Measurements from ENCODE around the gene SPRED2. TPM values are rescaled to one million over a fixed set of nuclear protein-coding genes. Genes with fewer than 3 reads are reported as not detected.

The SPRED2 gene
- total RNA-seq, 1 donor from 2014 or later = 43.9 TPM

GRCh38 chr2:65357959-65358294, 74.5 kb downstream of the SPRED2 start:
- TF ChIP-seq CTCF (IDR thresholded peaks at IDR 0.05) = no peak
- no peak for DNase-seq
- intact Hi-C loops (cut with DNase I) = no loop called here
- no peak for ATAC-seq
- Histone ChIP-seq H3K36me3 (no peaks in the 10 kb centered on the region), H3K4me3 (no peak overlapping the region), H3K27ac (no peak overlapping the region), H3K9me3 (no peaks in the 10 kb centered on the region), H3K27me3 (ENCODE audit: low read depth) (no peaks in the 10 kb centered on the region), H3K4me1 (peaks cover 38% of the 10 kb centered on the region)

GRCh38 chr2:65357095-65357958, 75.1 kb downstream of the SPRED2 start:
- no peak for TF ChIP-seq CTCF (IDR thresholded peaks at IDR 0.05)
- DNase-seq (no peak), ATAC-seq (no peak)
- Histone ChIP-seq H3K27ac (no peak overlapping the region), H3K9me3 (no peaks in the 10 kb centered on the region), H3K4me3 (no peak overlapping the region), H3K27me3 (ENCODE audit: low read depth) (no peaks in the 10 kb centered on the region), H3K36me3 (no peaks in the 10 kb centered on the region), H3K4me1 (peaks cover 44% of the 10 kb centered on the region)
- intact Hi-C loops (cut with DNase I) = no loop called here

DNA sequence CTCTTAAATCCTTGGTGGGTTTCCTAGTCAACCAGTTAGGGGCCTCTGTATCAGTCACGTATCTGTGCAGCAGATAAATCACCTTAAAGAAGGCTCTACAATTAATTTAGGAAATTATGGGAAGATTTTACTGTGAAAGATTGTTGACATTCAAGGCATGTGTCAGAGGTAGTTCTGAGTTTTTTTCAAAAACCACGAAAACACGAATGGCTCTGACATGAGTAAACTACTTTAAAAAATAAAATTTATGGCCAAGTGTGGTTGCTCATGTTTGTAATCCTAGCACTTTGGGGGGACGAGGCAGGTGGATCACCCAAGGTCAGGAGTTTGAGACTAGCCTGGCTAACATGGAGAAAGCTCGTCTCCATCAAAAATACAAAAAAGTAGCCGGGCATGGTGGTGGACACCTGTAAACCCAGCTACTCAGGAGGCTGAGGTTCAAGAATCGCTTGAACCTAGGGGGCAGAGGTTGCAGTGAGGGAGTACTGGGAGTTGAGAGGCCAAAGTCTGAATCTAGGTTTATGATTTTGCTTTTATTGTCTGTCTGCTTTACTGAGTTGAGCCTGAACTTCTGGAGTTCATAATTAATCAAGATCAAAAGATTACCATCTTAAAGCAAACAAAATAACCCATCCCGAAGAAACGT, 77.1 kb downstream of the SPRED2 start:
- Histone ChIP-seq H3K9me3 (no peaks in the 10 kb centered on the region), H3K27ac (no peak overlapping the region), H3K4me1 (peaks cover 55% of the 10 kb centered on the region), H3K27me3 (ENCODE audit: low read depth) (no peaks in the 10 kb centered on the region), H3K4me3 (no peak overlapping the region), H3K36me3 (no peaks in the 10 kb centered on the region)
- ATAC-seq (no peak), DNase-seq (no peak)
- no peak for TF ChIP-seq CTCF (IDR thresholded peaks at IDR 0.05)
- intact Hi-C loops (cut with DNase I) = no loop called here

DNA sequence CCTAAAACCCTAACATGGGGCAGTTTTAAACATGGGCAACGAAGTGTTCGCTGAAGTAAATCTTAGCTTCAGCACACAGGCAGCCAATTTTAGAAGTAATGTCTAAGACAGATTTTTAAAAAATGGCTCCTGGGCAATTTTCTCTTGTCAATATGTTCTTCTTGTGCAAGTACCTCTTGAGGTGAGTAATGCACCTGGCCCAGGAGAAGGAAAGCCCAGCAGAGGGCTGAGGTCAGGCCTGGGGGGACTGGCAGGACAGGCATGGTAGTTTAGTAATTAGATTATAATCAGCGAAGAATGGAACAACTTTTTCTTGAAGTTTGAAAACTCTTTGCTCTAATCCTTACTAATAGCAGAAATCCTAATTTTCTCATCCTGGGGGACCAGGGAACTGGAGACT, 77.6 kb downstream of the SPRED2 start:
- ATAC-seq = peak in 1 of 2 donors; percentile 66
- H3K4me3 ChIP-seq = no peak overlapping the region

DNA sequence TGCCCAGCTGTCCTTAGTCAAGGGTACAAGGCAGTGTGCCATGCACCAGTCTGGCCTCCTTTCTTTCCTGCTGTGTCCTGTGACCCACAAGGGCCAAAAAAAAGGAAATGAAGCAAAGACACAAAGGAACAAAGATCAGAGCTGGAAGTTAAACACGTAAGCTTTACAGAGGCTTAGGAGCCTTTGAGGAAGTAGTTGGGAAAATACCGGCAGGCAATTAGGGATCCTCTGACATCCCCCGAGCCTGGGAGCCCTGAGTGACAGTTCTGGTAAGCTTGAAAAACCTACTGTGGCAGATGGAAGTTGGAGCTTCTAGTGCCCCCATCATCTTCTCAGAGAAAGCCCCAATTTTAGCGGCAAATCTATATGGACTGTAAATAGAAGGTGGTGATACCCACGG, 78.5 kb downstream of the SPRED2 start:
- no peak overlapping the region for H3K27ac ChIP-seq
- ATAC-seq (peak in 1 of 2 donors; percentile 31), DNase-seq (no peak)
- TF ChIP-seq CTCF (IDR thresholded peaks at IDR 0.05) = no peak
- H3K36me3 ChIP-seq = no peaks in the 10 kb centered on the region
- H3K27me3 ChIP-seq (ENCODE audit: low read depth) = no peaks in the 10 kb centered on the region
- peaks cover 63% of the 10 kb centered on the region for H3K4me1 ChIP-seq
- no peaks in the 10 kb centered on the region for H3K9me3 ChIP-seq
- no peak overlapping the region for H3K4me3 ChIP-seq
- intact Hi-C loops (cut with DNase I) = no loop called here

More for the DNA sequence above, 77.6 kb downstream of the SPRED2 start:
- TF ChIP-seq CTCF (IDR thresholded peaks at IDR 0.05) = no peak
- Histone ChIP-seq H3K27ac (no peak overlapping the region), H3K36me3 (no peaks in the 10 kb centered on the region), H3K27me3 (ENCODE audit: low read depth) (no peaks in the 10 kb centered on the region), H3K4me1 (peaks cover 60% of the 10 kb centered on the region), H3K9me3 (no peaks in the 10 kb centered on the region)
- no peak for DNase-seq
- intact Hi-C loops (cut with DNase I) = no loop called here
